Fibroblast of mammary gland (primary cell): ENCODE measurements around the gene ARHGAP10.
"Not testable (repeated sequence)": the region's sequence is repeated elsewhere in the genome, so short reads cannot be mapped to it uniquely, and the experiment has no call there.

Source experiments
- DNase-seq: peaks from one replicate; pipeline ENCODE4 v3.0.0-alpha.2; 2010; ENCODE audit warnings: low read depth
- H3K4me3 ChIP-seq: 2 replicates; pipeline ENCODE4 v1.5.1; 2011; ENCODE audit warnings: low read depth, mild to moderate bottlenecking, low read length, moderate library complexity; ENCODE audit not compliant: control insufficient read depth
- CTCF ChIP-seq: conservative IDR thresholded peaks from 2 replicates; pipeline ENCODE4 v1.5.1; 2011; ENCODE audit warnings: low read depth, low read length, inconsistent platforms; ENCODE audit not compliant: control insufficient read depth, insufficient read depth

The ARHGAP10 gene

GRCh38 chr4:147789596-147789995 is 57.7 kb downstream of the ARHGAP10 start:
- peak; percentile 80 for DNase-seq
- H3K4me3 ChIP-seq = no peak overlapping the region
- no peak for TF ChIP-seq CTCF

DNA sequence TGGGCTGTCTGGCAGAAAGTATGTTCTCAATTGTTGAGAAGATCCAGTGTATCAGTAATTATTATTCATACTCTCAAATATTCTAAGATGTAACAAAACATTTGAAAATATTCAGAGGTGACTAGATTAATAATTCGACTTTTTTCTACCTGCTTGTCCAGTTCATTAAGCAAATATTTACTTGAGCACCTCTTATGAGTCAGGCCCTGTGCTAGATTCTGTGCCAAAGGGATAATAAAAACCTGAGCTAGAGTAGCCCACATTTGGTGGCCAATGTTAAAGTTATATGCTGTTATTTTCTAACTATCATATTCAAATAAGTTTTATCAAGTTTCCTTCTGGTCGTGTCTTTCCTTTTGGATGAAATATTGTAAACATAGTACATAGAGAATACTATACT is 58.5 kb downstream of the ARHGAP10 start:
- DNase-seq = no peak
- H3K4me3 ChIP-seq = no peak overlapping the region
- TF ChIP-seq CTCF = no peak

DNA sequence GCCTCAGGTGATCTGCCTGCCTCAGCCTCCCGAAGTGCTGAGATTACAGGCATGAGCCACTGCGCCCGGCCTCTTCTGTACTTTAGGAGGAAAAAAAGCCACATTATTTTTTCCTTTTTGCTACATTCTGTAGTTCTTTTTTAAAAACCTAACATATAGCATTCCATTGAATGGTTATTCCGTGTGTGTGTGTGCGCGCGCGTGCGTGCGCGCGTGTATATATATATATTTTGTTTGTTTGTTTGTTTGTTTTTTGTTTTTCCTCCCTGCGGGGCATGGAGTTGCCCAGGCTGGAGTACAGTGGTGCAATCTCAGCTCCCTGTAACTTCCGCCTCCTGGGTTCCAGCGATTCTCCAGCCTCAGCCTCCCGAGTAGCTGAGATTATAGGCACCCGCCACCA is 59.5 kb downstream of the ARHGAP10 start:
- TF ChIP-seq CTCF = no peak
- no peak overlapping the region for H3K4me3 ChIP-seq
- DNase-seq = no peak

DNA sequence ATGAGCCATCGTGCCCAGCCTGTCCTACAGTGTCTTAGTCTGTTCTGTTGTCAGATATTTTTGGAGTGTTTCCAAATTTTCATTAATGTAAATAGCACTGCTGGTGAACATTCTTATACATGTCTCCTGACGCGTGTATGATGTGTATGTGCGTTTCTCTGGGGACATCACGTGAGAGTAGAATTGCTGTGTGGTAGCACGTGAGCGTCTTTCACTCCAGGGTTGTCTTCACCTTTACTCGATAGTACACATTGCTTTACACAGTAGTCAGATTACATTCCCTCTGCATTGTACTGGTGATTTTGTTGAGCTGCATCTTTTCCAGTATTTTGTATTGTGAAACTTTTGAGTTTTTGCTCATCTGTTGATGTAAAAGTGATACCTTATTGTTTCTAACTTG is 60.0 kb downstream of the ARHGAP10 start:
- no peak overlapping the region for H3K4me3 ChIP-seq
- DNase-seq = no peak
- TF ChIP-seq CTCF = no peak

DNA sequence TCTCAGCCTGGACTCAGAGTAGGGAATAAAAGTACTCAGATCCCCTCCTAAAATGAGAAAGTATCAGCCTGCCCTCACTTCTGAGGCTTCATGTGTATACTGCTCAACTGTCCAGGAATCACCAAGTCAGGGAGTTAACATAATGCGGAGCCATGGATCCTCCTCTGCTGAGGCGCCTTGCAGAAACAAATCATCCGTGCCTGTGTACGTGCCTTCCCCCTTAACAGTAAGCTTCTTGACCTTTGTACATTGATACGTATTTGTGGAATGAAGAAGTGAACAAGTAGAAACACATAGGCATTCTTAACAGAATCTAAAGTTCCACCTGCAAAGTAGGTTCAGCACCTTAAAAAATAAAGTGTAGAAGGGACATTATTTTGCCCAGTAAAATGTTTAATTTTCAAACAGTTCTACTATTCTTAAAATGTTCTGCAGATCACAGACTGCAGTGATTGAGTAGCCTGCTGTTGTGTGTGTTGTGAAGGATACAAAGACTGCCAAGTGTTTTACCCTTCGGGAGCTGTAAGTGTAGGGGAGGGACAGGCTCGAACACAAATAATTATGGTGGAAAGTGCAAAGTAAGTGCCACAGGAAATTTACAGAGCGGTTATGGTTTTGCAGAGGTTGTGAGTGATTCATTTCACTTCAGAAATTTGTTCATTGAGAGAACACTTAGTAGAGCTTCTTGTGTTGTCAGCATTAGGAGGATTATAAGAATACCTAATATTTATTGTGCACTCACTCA is 61.9 kb downstream of the ARHGAP10 start:
- TF ChIP-seq CTCF = no peak
- no peak for DNase-seq
- H3K4me3 ChIP-seq = no peak overlapping the region

- TF ChIP-seq CTCF = no peak
- no peak overlapping the region for H3K4me3 ChIP-seq
- no peak for DNase-seq
These were observed 62.4 kb downstream of the ARHGAP10 start for GRCh38 chr4:147794314-147794680.

DNA sequence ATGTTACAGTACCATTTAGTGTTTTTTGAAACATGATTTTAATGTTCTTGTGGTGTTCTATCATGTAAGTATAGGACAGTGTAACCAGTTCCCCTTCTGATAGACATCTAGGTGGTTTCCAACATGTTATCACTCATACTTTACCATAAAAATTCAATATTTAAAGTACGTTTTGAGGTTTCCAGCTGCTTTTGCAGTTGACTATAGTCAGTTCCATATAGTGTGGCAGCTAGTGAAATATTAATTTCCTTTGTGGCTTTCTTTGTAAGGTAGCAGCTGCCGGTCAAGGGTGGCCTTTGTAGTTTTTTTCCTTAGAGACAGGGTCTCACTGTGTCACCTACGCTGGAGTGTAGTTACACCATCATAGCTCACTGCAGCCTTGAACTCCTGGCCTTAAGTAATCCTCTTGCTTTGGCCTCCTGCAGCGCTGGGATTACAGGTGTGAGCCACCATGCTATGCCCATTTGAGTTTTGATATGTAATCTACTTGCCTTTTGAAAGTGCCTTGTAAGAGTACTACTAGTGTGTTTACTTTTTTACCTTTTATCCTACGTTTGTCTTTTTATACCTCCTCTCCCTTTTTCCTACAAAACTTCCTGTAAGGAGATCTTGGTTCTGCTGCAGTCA is 63.0 kb downstream of the ARHGAP10 start:
- no peak for TF ChIP-seq CTCF
- no peak for DNase-seq
- H3K4me3 ChIP-seq = no peak overlapping the region

GRCh38 chr4:147799057-147799456 is 67.2 kb downstream of the ARHGAP10 start:
- not testable (repeated sequence) for DNase-seq, H3K4me3 ChIP-seq
